GM18505 (cell line): ENCODE data around the gene TLR6.
A peak's percentile ranks its signal among the peaks of the same experiment; 100 is the strongest.
"Not testable (repeated sequence)": the region's sequence is repeated elsewhere in the genome, so short reads cannot be mapped to it uniquely, and the experiment has no call there.

Experiments
- ATAC-seq: cut with Tn5 transposase; IDR thresholded peaks from one replicate; pipeline ENCODE4 v1.9.1; 2021; ENCODE audit not compliant: unreplicated experiment
- POLR2A ChIP-seq: IDR thresholded peaks from 4 replicates; pipeline ENCODE4 v1.6.1; 2011; ENCODE audit warnings: borderline replicate concordance; ENCODE audit not compliant: insufficient read depth, insufficient read length; ENCODE audit errors: extremely low read depth

The TLR6 gene

GRCh38 chr4:38821739-38822138 is 34.9 kb downstream of the TLR6 start:
- no peak for TF ChIP-seq POLR2A
- ATAC-seq, result no peak

GRCh38 chr4:38820329-38821061 is 36.1 kb downstream of the TLR6 start:
- ATAC-seq, result peak; percentile 44
- peak; percentile 30 for TF ChIP-seq POLR2A

GRCh38 chr4:38819569-38819968 is 37.0 kb downstream of the TLR6 start:
- TF ChIP-seq POLR2A, result no peak
- ATAC-seq, result no peak

- TF ChIP-seq POLR2A, result no peak
- peak; percentile 49 for ATAC-seq
These were observed 38.1 kb downstream of the TLR6 start for GRCh38 chr4:38818441-38818976.

- ATAC-seq, result no peak
These were observed 40.5 kb downstream of the TLR6 start for GRCh38 chr4:38815885-38816782.

GRCh38 chr4:38814386-38814785 is 42.2 kb downstream of the TLR6 start:
- no peak for TF ChIP-seq POLR2A
- ATAC-seq, result no peak

More at GRCh38 chr4:38815885-38816782, 40.5 kb downstream of the TLR6 start:
- TF ChIP-seq POLR2A, result no peak

GRCh38 chr4:38811297-38811696 is 45.3 kb downstream of the TLR6 start:
- TF ChIP-seq POLR2A, result no peak
- ATAC-seq, result no peak

- ATAC-seq, result not testable (repeated sequence)
These were observed 49.2 kb downstream of the TLR6 start for GRCh38 chr4:38807462-38807861.

GRCh38 chr4:38806251-38806650 is 50.4 kb downstream of the TLR6 start:
- not testable (repeated sequence) for ATAC-seq

- TF ChIP-seq POLR2A, result peak; percentile 60
- ATAC-seq, result peak; percentile 80
These were observed 51.0 kb downstream of the TLR6 start for GRCh38 chr4:38805530-38806145.

- TF ChIP-seq POLR2A, result peak; percentile 14
- peak; percentile 28 for ATAC-seq
These were observed 51.8 kb downstream of the TLR6 start, which contains the start of gene TLR1 for GRCh38 chr4:38804654-38805295. TSS of gene TLR1 (minus strand) at chr4:38804791. CDS start at chr4:38798831, 5,960 bp downstream.

GRCh38 chr4:38803833-38804653 is 52.6 kb downstream of the TLR6 start:
- no peak for TF ChIP-seq POLR2A
- peak; percentile 52 for ATAC-seq
